ENCODE measurements around the gene SORCS2. TPM values are rescaled to one million over a fixed set of nuclear protein-coding genes. Genes with fewer than 3 reads are reported as not detected.

Gene SORCS2
- total and polyA plus RNA-seq, 2 of the 8 experiments (the other 6 are each of a cell fraction or from before 2014, with no cell fraction given): 0.36 to 1.8 TPM

DNA sequence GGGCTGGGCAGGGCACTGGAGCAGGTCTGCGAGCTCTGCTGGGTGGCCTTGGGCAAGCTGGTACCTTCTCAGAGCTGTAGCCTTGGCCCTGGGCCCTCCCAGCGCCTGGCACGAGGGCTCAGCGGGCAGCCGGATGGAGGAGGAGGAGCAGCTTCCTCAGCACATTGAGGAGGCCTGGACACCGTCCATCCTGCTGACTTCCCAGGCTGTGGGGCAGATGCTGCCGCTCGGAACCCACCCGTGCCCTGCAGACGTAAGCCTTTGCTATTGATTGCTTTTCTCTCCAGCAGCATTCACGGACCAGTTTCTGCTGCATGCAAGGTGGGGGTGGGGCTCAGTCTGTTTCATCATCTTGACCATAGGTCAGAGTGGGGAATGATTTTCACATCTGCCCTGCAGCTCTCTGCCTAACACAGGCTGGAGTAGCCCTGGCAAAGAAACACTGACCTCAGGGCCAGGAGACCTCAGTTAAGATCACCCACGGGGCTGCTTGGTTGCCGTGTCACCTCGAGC is 323.1 kb downstream of the SORCS2 start:
- CTCF ChIA-PET (ENCODE audit: partially characterized antibody): interaction anchor here (1.1 to 2.4 kb wide), 5 partner anchors 11 to 326 kb away, joined by 3 to 9 read pairs (median 3); no protein-coding TSS in a partner anchor
- H3K9ac ChIP-seq (replicated peaks in 1 of 4; ENCODE audit: extremely low read depth in 1 of 4, low read depth in 3 of 4, low read length in 3 of 4): no peak overlapping the region
- H2BK12ac ChIP-seq (ENCODE audit: low read depth, low read length): no peak overlapping the region
- H3K4me1 ChIP-seq (replicated peaks in 1 of 4; ENCODE audit: control insufficient read depth in 3 of 4, insufficient read depth in 4 of 4, low read length in 3 of 4): peaks cover 0 to 19% (median 5%) of the 10 kb centered on the region in 4 experiments; a peak in 4 of 7 replicates
- no peak overlapping the region for H2BK15ac ChIP-seq (ENCODE audit: low read length)
- no peak for DNase-seq (ENCODE audit: low read depth in 1 of 2, low spot score in 2 of 2)
- no peak overlapping the region for H4K5ac ChIP-seq (ENCODE audit: insufficient read length, low read depth, low read length)
- POLR2A ChIA-PET (ENCODE audit: partially characterized antibody): no interaction called here
- H3K27ac ChIP-seq (ENCODE audit: low read depth, low read length): no peak overlapping the region
- H3K4ac ChIP-seq (replicated peaks; ENCODE audit: insufficient read length, low read depth, low read length): no peak overlapping the region
- H2AK5ac ChIP-seq (ENCODE audit: low read depth, low read length): no peak overlapping the region
- no peak overlapping the region for H2BK120ac ChIP-seq (replicated peaks; ENCODE audit: low read depth, low read length)
- H3K79me1 ChIP-seq (ENCODE audit: low read depth, low read length): no peaks in the 10 kb centered on the region
- no peak overlapping the region for H4K8ac ChIP-seq (ENCODE audit: extremely low read depth, insufficient read depth, low read length)
- H3K79me2 ChIP-seq (ENCODE audit: control insufficient read depth in 1 of 2, insufficient read depth in 2 of 2, low read length in 2 of 2): no peaks in the 10 kb centered on the region
- H3K4me2 ChIP-seq (ENCODE audit: insufficient read depth in 1 of 2, low read depth in 2 of 2, low read length in 2 of 2): no peak overlapping the region
- H3K23me2 ChIP-seq (ENCODE audit: low read depth, low read length): no peaks in the 10 kb centered on the region
- H3K36me3 ChIP-seq (ENCODE audit: control insufficient read depth in 2 of 4, insufficient read depth in 4 of 4, low read length in 3 of 4): no peaks in the 10 kb centered on the region
- no peak overlapping the region for H4K91ac ChIP-seq (replicated peaks; ENCODE audit: insufficient read length, low read length)
- H3K27me3 ChIP-seq (replicated peaks in 1 of 4; ENCODE audit: control insufficient read depth in 3 of 4, extremely low read depth in 1 of 4, insufficient read depth in 3 of 4, low read length in 3 of 4): peaks cover 0 to 2% (median 0%) of the 10 kb centered on the region in 4 experiments; a peak in 1 of 7 replicates
- no peak overlapping the region for H2BK20ac ChIP-seq (ENCODE audit: low read length)
- peak overlapping the region; percentile 21 for H3K14ac ChIP-seq (ENCODE audit: insufficient read length)
- FAIRE-seq: no peak
- H3K18ac ChIP-seq (ENCODE audit: extremely low read depth, low read length): no peak overlapping the region
- H3K4me3 ChIP-seq (ENCODE audit: extremely low read depth in 1 of 4, insufficient read depth in 2 of 4, low read depth in 3 of 4, low read length in 4 of 4): no peak overlapping the region
- H3K9me3 ChIP-seq (ENCODE audit: insufficient read depth in 2 of 2, low read depth in 1 of 2, low read length in 1 of 2): no peaks in the 10 kb centered on the region
- no peak overlapping the region for H2BK5ac ChIP-seq (ENCODE audit: low read depth, low read length)
- no peak overlapping the region for H2AFZ ChIP-seq (ENCODE audit: low read length)
- no peak overlapping the region for H3K56ac ChIP-seq (replicated peaks; ENCODE audit: insufficient read length, low read depth, low read length)
- no peak overlapping the region for H3K23ac ChIP-seq (ENCODE audit: insufficient read length)
- H4K20me1 ChIP-seq (replicated peaks in 1 of 2; ENCODE audit: control insufficient read depth in 1 of 2, insufficient read depth in 2 of 2, low read length in 2 of 2): no peaks in the 10 kb centered on the region
- 90% methylated on average over 14 of the region's 14 CpGs; no CpG with 5 or more reads in 1 of the 2 experiments for WGBS, 2 experiments (ENCODE audit: extremely low coverage in 1 of 2, insufficient coverage in 1 of 2, insufficient read length in 1 of 2, insufficient replicate concordance in 2 of 2, low coverage in 1 of 2, low lambda C conversion rate in 2 of 2, missing lambda C conversion rate in 1 of 2)
- TF ChIP-seq CREB1 (IDR thresholded peaks at IDR 0.05): no peak
- no peak for TF ChIP-seq TBP (IDR thresholded peaks at IDR 0.05; ENCODE audit: low read depth, low read length)
- no peak for TF ChIP-seq CHD2 (IDR thresholded peaks at IDR 0.05; ENCODE audit: low read length)
- no peak for TF ChIP-seq SP1 (IDR thresholded peaks at IDR 0.05; ENCODE audit: low read depth, low read length)
- TF ChIP-seq, protein P1, sequence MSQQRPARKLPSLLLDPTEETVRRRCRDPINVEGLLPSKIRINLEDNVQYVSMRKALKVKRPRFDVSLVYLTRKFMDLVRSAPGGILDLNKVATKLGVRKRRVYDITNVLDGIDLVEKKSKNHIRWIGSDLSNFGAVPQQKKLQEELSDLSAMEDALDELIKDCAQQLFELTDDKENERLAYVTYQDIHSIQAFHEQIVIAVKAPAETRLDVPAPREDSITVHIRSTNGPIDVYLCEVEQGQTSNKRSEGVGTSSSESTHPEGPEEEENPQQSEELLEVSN (IDR thresholded peaks at IDR 0.05): no peak
- TF ChIP-seq SP2 (IDR thresholded peaks at IDR 0.05; ENCODE audit: low read length): no peak
- TF ChIP-seq, protein P2, sequence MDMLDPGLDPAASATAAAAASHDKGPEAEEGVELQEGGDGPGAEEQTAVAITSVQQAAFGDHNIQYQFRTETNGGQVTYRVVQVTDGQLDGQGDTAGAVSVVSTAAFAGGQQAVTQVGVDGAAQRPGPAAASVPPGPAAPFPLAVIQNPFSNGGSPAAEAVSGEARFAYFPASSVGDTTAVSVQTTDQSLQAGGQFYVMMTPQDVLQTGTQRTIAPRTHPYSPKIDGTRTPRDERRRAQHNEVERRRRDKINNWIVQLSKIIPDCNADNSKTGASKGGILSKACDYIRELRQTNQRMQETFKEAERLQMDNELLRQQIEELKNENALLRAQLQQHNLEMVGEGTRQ (IDR thresholded peaks at IDR 0.05; ENCODE audit: low read length): no peak
- TF ChIP-seq GABPA (IDR thresholded peaks at IDR 0.05; ENCODE audit: borderline replicate concordance, insufficient read depth, low read length): no peak
- no peak for TF ChIP-seq SP4 (IDR thresholded peaks at IDR 0.05; ENCODE audit: low read length)
- TF ChIP-seq SUZ12 (IDR thresholded peaks at IDR 0.05; ENCODE audit: low read length): no peak
- TF ChIP-seq TEAD4 (IDR thresholded peaks at IDR 0.05; ENCODE audit: low read depth, low read length): no peak
- no peak for TF ChIP-seq BRCA1 (IDR thresholded peaks at IDR 0.05; ENCODE audit: low read depth, low read length)
- no peak for TF ChIP-seq POLR2AphosphoS5 (IDR thresholded peaks at IDR 0.05; ENCODE audit: low read depth, low read length)
- no peak for TF ChIP-seq EP300 (IDR thresholded peaks at IDR 0.05; ENCODE audit: borderline replicate concordance in 1 of 2, low read depth in 2 of 2, low read length in 2 of 2)
